Panc1 (cell line): ENCODE measurements around the gene CCDC102A. TPM values are rescaled to one million over a fixed set of nuclear protein-coding genes. Genes with fewer than 3 reads are reported as not detected.

Experiments
- ATAC-seq: fragments of 200-7000 bp; cut with Tn5 transposase; 2 replicates; pipeline ENCODE4 v1.9.1; 2020; ENCODE audit warnings: mild to moderate bottlenecking, moderate library complexity
- BruUV-seq: library from RNA; stranded (reverse); fragments of 400-500 nt; replicated peaks from 2 replicates; lab custom pipeline; 2021; lab: Mats Ljungman, UMichigan
- CTCF ChIA-PET: fragments of 300-600 bp; sonication (Branson Sonifier 250); formaldehyde crosslinking; loops from one replicate; lab custom pipeline; 2022; ENCODE audit warnings: antibody characterized with exemption; lab: Charles Lee
- POLR2A ChIA-PET: fragments of 300-600 bp; sonication (Branson Sonifier 250); formaldehyde crosslinking; loops from one replicate; lab custom pipeline; 2022; ENCODE audit warnings: antibody characterized with exemption; lab: Charles Lee
- DNase-seq: peaks from one replicate; pipeline ENCODE4 v3.0.0-alpha.2; 2010; ENCODE audit warnings: low read depth, low spot score
- H3K27ac ChIP-seq: 2 replicates; pipeline ENCODE4 v1.5.1; 2011; ENCODE audit warnings: mild to moderate bottlenecking, low read length, inconsistent platforms
- H3K27me3 ChIP-seq: fragments of 200-500 bp; sonication (Bioruptor generic); 2 replicates; pipeline ENCODE4 v1.6.0; 2014; ENCODE audit warnings: low read length, inconsistent platforms; ENCODE audit not compliant: control insufficient read depth, insufficient read depth
- H3K36me3 ChIP-seq: fragments of 200-500 bp; sonication (Bioruptor generic); 2 replicates; pipeline ENCODE4 v1.5.1; 2014; ENCODE audit warnings: inconsistent platforms, mild to moderate bottlenecking, low read length, moderate library complexity; ENCODE audit not compliant: control insufficient read depth, insufficient read depth
- H3K4me1 ChIP-seq: 2 replicates; pipeline ENCODE4 v1.5.1; 2011; ENCODE audit warnings: inconsistent platforms, mild to moderate bottlenecking, low read length, moderate library complexity; ENCODE audit not compliant: control insufficient read depth, insufficient read depth
- H3K4me3 ChIP-seq, 2 experiments: 2 replicates each; pipeline ENCODE4 v1.5.1; 2011 to 2012; ENCODE audit warnings: low read depth in 2 of 2, low read length in 2 of 2, mild to moderate bottlenecking in 2 of 2, inconsistent platforms in 1 of 2, moderate library complexity in 1 of 2
- H3K9me3 ChIP-seq: fragments of 200-500 bp; sonication (Bioruptor generic); 2 replicates; pipeline ENCODE4 v1.5.1; 2014; ENCODE audit warnings: low read depth, mild to moderate bottlenecking, inconsistent platforms, low read length, moderate library complexity; ENCODE audit not compliant: control insufficient read depth, insufficient read depth
- CTCF ChIP-seq: fragments of 450-650 bp; IDR thresholded peaks from 2 replicates; pipeline ENCODE4 v1.5.1; 2017; ENCODE audit warnings: mild to moderate bottlenecking
- POLR2AphosphoS5 ChIP-seq: IDR thresholded peaks from 2 replicates; pipeline ENCODE4 v1.6.1; 2012; ENCODE audit warnings: mild to moderate bottlenecking, low read depth, low read length, moderate library complexity
- REST ChIP-seq, 2 experiments: IDR thresholded peaks; 2 replicates each; pipeline ENCODE4 v1.6.1; 2011 to 2012; ENCODE audit warnings: low read depth in 2 of 2, control low read depth in 1 of 2, low read length in 1 of 2, mild to moderate bottlenecking in 1 of 2, moderate library complexity in 1 of 2; ENCODE audit not compliant: insufficient read depth in 1 of 2
- SIN3A ChIP-seq: IDR thresholded peaks from 2 replicates; pipeline ENCODE4 v1.6.1; 2012; ENCODE audit warnings: low read depth, mild to moderate bottlenecking, low read length, moderate library complexity, borderline replicate concordance; ENCODE audit not compliant: insufficient read depth
- TCF7L2 ChIP-seq: IDR thresholded peaks from 2 replicates; pipeline ENCODE4 v1.6.1; 2011; ENCODE audit warnings: mild to moderate bottlenecking, low read depth, low read length, inconsistent platforms
- in situ Hi-C: cut with HindIII; loops from 2 replicates; pipeline ENCODE4 v1.10.0; 2016; ENCODE audit warnings: low sequenced_read_pairs, low pct_unique_long_range_greater_than_20kb
- intact Hi-C: fragments of 100-400 bp; cut with micrococcal nuclease; formaldehyde crosslinking; loops from one replicate; pipeline ENCODE4 v1.10.0; 2022; ENCODE audit not compliant: unreplicated experiment
- total RNA-seq: library from RNA; stranded (reverse); gene quantifications from one replicate; pipeline ENCODE4 v1.2.1, GENCODE V29; 2021; ENCODE audit not compliant: unreplicated experiment

The CCDC102A gene
- total RNA-seq, 1 experiment from 2014 or later = 12.9 TPM

GRCh38 chr16:57504001-57504400 is 32.4 kb downstream of the CCDC102A start:
- Histone ChIP-seq H3K9me3 (no peaks in the 10 kb centered on the region), H3K27me3 (no peaks in the 10 kb centered on the region), H3K36me3 (no peaks in the 10 kb centered on the region), H3K4me3 (no peak overlapping the region), H3K27ac (no peak overlapping the region), H3K4me1 (no peaks in the 10 kb centered on the region)
- ChIA-PET CTCF (no interaction called here), POLR2A (no interaction called here)
- in situ Hi-C loops (no loop called here), intact Hi-C loops (no loop called here)
- ATAC-seq = no peak
- BruUV-seq = no TSS peak
- DNase-seq = no peak
- TF ChIP-seq CTCF (no peak), POLR2AphosphoS5 (no peak), REST (IDR thresholded peaks at IDR 0.05; ENCODE audit: insufficient read depth in 1 of 2, low read depth in 2 of 2, low read length in 1 of 2) (no peak), SIN3A (no peak), TCF7L2 (no peak)

DNA sequence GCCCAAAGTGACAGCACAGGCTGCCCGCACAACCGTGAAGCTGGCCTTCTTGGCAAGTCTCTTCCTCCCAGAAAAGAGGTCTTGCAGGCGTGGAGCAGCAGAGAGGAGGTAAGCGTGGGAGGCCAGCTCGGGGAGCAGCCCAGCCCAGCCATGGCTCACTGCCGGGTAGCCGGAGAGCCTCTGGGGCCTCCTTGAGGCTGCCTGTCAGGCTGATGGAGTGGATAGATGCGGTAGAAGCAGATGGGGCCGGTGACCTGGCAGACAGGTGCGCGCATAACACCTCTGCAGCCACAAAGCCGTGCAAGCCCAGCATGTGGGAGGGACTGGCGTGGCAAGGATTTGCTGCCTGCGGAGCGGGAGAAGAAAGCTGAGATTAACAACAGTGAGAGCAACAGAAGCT is 33.0 kb downstream of the CCDC102A start:
- H3K4me3 ChIP-seq = no peak overlapping the region
- DNase-seq (no peak), ATAC-seq (no peak)
- in situ Hi-C loops = no loop called here
- intact Hi-C loops = no loop called here
- no TSS peak for BruUV-seq
- H3K27ac ChIP-seq = no peak overlapping the region
- H3K27me3 ChIP-seq = no peaks in the 10 kb centered on the region
- TF ChIP-seq CTCF = no peak
- TF ChIP-seq POLR2AphosphoS5 = no peak
- TF ChIP-seq TCF7L2 = no peak
- no peak for TF ChIP-seq REST (IDR thresholded peaks at IDR 0.05; ENCODE audit: insufficient read depth in 1 of 2, low read depth in 2 of 2, low read length in 1 of 2)
- no peak for TF ChIP-seq SIN3A
- ChIA-PET CTCF (no interaction called here), POLR2A (no interaction called here)
- no peaks in the 10 kb centered on the region for H3K36me3 ChIP-seq
- H3K9me3 ChIP-seq = no peaks in the 10 kb centered on the region
- no peaks in the 10 kb centered on the region for H3K4me1 ChIP-seq
